ENCODE measurements around the gene RAMACL. TPM values are rescaled to one million over a fixed set of nuclear protein-coding genes. Genes with fewer than 3 reads are reported as not detected.

Gene RAMACL
- total RNA-seq, 1 donor from 2014 or later, result 1.2 TPM

DNA sequence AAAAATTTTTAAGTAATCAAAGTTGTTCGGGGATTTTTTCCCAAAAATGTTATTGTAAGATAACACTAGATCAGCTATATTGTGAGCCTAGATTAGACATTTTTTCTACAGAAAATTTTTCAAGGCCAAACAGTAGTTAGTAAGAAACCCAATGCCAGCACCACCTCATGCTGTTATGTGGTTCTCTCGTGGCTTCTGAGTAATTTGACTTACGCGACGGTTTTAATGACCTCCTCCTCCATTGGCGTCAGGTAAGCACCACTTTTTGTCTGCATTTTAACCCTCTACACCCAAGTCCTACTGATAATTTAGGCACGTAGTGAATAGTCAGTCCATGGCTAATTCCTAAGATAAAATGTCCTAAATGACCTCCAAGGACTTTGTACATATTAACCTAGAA is 30.9 kb upstream of the RAMACL start:
- no peak for DNase-seq

DNA sequence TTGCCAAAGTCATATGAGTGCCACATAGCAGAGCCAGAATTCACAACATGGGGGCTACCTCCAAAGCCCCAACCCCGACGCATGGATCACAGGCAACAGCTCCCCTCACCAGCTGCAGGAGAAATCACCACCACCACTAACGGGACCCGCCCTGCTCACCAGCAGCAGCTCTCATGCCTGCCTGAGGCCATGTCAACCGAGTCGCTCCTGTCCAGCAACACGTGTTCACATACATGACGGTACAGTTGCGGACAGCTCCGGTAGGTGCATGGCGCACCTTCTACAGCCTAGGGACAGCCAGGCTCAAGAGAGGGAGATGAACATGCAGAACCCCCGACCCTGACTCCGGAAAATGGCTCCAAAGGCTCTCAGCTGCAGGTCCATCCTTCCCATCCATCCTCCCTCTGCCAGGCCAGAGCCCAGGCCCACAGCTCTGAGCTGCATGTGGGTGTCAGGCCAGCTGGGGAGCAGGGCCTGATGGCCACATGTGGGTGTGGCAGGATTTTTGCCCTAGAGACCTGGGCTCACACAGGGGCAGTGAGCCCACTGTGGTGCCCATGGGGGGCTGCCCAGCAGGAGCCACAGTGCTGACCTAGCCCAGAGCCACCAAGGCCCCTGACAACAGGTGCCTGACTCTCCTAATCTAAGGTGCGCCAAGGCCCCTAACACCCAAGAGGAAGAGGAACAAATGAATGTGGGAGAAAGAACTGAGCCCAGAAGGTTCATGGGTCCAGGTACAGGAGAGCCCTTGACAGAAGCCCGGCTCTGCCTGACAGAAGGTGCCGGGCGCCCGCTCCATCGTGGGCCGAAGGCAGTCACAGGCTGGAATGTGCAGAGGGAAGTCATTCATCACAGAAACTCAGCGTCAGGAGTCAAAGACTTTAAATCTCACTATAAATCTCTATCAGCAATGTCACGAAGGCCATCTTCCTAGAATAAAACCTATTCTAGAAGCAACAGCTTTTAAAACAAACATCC is 30.1 kb upstream of the RAMACL start:
- no peak for DNase-seq

DNA sequence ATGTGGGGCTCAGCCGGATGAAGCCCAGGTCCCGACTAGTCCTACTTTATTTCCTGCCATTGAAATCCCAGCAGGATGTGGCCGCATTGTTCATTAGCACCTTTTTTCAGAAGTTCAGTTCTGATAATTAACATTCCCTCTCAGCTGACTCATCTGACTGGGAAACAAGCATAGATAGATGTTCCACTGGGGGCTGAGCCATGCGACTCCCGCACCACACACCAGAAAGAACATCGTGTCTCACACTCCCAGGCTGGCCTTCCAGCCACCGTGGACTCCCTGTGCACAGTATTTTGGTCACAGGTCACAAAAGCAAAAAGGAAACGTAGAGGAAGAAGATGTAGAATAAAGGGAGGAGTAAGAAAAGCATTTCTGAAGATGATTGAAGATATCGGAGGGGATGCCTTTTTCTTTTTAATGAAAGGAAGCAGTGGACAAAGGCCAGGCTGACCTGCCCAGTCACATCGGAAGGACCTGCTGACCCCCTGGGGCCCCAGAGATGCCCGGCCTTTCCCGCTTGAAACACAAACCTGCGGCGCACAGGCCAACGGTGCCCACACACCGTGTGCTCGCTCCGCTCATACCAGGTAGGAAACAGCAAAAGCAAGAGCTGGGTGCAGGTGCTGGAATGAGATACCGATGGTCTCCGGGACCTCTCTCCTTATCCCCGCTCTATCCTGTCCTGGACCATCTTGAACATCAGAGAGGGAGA is 28.7 kb upstream of the RAMACL start:
- DNase-seq, result no peak

DNA sequence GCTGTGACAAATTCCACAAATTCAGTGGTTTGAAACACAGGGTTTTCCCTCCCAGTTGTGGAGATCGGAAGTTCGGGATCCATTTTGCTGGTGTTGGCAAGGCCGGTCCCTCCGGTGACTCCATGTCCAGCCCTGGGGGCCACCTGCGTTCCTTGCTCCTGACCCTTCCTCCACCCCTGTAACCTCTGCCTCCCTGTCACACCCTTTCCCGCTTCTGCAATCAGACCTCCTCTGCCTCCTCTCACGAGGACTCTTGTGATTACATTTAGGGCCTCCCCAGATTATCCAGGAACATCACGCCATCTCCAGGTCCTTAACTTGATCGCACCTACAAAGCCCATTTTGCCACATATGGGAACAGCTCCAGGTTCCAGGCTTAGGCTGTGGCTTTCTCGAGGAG is 28.1 kb upstream of the RAMACL start:
- DNase-seq, result no peak

DNA sequence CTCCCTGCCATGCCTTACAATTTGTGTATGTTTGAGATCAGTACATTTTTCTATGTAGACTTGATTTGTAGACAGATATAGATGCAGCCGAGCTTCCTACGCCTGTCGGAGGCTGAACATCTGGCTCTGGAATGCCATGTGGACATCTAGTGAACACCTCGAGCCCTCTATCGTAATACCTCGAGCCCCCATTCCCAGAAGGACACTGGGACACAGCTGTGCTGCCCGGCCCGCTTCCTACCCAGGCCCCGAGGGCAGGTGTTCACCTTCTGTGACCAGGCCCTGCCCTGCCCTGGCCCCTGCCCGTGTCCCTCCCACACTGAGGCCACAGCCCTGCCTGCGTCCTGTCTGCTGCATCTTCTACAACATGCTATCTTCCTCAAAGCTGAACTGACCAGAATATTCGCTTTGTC is 27.7 kb upstream of the RAMACL start:
- DNase-seq, result no peak

DNA sequence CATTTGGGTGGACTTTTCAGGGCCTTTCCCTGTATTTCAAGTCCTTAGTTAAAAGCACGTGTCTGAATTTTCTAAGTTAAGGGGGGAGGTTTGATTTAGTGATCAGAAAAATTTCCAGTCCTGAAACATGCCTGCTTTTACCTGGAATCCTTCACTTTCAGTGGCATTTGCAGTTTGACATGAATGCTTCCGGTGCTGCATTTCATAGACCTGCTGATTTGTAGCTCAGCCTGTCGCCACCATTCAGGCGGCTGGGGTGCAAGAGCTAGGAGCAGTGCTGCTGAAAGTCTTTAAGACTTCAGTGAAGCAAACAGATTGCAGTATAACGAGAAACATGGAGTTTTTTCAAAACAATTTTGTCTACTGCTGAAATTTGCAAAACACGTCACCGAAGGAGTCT is 26.5 kb upstream of the RAMACL start:
- DNase-seq, result no peak

DNA sequence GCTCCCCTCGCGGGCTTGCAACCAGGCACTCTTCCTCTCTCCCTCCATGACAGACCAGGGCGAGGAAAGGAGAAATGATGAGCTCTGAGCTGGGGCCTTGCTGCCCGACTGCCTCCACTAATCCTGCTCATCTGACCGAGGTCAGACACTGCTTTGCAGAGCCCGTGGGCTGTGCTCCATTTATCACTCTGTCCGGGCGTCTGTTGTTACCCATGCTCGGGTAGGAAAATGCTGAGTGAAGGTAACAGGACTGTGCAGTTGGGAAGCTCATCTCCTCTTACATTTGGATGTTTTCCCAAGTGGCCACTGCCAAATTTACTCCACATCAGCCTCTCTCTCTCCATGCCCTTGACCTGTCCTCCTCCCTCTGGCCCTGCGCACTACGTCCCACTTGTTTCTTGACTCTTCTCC is 26.0 kb upstream of the RAMACL start:
- DNase-seq, result no peak

DNA sequence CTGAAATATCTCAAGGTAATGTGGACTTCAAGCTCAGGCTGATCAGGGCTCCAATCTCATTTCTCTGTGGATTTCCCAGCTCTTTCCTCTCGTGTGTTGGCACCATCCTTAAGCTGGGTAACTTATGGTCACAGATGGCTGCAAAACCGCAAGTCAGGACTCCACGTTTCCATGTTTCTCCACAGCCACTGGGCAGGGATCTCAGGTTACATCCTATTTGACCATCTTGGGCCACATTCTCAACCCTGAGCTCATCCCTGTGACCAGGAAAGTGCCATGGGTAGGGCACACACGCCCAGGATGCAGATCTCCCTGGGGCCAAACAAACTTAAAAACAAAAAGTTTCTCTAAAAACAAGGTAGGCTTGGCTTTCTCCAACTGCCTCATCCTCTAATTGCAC is 25.2 kb upstream of the RAMACL start:
- DNase-seq, result no peak

DNA sequence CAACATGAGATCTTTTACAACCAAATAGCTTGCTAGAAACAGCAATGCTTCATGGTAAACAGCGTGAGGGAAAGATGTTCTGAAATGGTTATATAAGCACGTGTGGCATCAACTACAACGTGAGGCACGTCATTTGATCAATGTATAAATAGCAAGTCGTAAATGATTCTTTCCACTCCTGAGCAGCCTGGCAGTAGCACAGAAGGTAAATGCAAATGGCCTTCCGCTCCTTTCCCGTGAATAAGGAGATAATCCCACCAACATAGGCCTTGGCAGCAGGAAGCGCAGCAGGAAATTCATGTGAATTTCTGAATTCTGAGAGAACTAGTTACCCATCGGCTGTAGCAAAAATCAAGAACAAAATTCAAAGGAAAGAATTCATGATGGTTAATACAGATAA is 23.6 kb upstream of the RAMACL start:
- no peak for DNase-seq

DNA sequence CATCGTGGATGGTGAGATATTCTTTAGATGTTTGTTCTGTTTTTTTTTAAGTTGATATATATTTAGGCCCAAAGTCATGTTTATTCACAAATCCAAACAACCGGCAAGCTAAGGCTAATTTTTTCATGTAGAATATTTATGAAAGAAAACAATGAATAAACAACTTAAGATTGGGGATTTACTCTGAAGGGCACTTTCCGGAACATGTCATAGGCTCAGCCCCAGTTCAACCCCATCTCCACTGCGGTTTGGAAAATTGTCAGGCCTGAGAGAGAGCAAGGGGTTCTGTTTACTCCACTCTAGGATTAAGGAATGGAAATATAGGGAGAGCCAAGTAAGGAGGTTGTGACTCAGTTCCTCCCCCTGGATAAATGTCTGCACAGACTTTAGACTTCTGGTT is 22.3 kb upstream of the RAMACL start:
- DNase-seq, result no peak

DNA sequence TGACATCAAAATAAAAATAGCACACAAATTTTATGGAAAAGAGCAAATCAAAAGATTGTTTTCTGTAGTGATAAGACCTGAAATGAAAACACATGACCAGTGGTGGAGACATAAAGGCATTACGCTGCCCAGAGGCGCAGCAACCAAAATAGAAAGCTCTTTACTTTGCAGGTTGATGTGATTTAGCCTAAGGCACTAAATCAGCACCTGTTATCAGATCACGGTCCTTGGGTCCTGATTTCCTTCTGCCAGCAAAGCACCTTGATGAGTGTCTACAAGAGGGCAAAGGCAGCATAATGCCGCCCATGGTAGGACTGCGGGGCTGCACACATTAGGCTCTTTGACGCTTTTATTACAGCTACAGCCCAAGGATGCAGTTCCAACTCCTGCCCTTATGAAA is 19.3 kb upstream of the RAMACL start:
- no peak for DNase-seq

DNA sequence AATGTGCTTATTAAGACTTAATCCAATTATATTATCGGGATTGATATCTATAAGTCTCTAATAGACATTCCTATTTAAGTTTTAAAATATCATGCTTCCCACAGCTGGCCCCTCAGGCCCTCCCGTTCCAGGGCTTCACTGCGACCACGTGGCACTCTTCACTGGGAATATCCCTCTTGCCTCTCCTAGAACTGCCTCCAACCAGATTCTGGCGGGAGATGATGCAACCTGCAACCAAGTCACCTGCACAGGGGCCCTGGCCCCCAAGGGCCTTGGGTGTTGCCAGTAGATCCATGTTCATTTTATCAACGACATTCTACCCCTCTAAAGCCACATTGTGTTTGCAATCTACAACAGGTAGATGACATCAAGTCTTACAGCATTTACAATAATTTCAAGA is 18.4 kb upstream of the RAMACL start:
- no peak for DNase-seq

DNA sequence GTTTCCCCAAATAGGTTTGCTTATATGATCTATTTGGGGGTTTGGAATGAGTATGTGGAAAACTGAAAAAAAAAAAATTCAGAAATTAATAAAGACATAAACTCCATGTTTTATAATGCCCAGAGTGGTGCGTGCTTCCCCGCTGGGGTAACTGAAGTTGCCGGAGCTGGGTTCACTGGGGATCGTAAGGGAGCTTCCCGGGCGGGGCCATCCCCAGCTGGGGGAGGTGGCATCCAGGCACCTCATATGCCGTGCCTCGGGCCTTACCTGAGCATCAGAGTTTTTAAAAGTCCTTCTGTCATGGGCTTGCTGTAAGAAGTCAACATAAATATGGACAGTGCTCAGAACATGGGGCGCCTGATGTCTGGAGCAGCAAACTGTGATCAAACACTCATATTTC is 17.9 kb upstream of the RAMACL start:
- DNase-seq, result no peak

DNA sequence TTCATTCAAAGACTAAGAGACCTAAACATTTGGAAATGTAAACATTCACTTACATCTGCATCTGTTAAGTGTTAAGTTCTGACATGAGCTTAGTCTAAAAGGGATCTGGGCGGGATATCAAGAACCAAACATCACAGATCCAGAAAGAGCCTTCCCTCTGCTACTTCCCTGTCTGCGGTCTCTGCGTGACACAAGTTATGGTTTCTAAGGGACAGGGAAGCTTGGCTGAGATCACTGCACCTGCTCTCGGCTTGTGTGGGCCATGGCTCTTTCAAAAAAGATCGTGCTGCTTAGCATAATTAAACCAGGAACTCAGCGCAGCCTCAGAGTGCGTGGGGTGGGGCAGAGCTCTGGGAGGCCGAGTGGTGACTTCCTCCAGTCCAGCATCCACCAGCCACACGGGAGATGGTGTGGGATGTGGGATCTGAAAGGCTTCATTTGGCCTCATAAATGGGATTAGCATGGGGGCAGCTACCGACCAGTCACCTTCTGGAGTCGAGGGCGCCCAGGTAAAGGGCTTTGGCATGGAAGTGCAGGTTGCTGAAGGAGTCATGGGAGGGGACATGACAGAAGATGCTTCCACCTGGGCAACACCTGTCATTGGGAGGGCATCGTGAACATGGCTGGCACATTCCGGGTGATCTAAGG is 16.7 kb upstream of the RAMACL start:
- no peak for DNase-seq

DNA sequence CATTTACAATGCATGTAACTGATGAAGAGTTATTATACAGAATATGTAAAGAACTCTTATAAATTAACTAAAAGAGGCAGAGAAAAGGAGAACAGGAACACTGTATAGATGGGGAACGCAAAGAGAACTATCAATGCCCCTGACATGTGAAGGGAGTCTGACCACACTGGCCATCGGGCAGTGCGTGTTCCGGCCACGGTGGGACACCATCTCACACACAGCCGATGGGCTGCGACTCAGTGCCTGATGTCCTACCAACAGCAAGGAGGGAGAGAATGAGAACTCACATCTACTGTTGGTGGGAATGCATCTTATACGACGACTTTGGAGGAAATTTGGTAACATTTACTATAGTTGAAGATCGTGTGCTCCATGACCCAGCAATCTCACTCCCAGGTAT is 15.5 kb upstream of the RAMACL start:
- no peak for DNase-seq

DNA sequence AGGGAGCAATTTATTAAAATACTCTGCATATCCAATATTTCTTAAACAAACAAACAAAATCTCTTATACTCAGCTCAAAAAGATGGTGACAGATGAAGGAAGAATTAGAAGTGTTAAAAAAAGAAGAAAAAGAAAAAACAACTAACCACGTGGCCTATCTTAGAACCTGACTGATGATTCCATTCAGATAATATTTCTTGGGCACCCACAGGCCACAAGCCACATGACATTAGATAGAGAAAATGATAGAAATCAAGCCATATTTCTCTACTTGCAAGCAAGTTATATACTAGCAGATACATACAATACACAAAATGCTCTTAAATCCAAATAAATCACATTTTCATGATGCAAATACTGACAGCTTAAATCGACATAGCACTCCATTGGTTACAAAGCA is 14.5 kb upstream of the RAMACL start:
- DNase-seq, result no peak

DNA sequence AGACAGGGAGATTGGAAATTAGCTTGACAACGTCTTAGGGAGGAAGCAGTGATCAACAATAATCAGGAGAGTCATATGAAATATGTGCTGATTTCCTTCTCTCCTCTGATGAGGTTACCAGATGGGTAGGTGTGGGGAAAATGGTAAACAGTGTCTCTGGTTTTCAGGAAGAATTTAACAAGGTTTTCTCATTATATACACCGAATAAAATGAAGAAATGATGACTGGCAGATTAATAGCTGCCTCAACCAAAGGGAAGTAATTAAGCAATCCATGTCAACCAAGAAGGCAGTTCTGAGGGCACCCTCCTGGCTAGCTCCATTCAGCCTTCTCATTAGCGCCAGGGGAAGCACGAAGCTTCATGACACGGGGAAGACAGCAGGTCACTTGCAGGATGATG is 12.7 kb upstream of the RAMACL start:
- DNase-seq, result no peak

DNA sequence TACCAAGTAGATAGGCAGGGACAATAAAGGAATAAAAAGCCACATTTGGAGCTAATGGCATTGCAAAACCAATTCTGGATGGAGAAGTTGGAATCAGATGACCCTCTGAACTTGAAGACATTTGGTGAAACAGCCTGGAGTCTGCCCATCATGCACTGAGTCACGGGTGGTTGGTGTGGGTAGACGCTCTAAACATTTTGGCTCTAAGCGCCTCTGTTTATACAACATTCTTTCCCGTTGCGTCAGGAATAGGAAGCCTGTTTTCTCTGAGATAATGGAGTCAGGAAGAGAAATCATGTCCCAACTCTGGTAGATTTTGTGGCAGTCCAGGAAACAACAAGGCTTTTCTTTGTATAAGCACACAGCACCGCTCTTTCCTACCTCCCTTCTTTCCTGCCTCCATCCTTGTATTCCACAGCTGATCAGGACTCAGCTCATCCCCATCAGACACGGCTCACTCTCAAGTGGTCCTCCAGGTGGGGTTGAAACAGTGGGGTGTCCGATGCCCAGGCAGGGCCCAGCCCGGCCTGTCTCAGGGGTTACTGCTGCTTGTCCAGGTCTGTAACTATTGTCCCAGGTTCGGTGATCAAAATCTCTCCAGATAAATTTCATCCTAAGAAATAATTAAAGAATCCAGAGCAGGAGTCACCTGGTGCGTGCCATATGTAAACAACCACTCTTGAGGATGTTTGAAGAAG is 12.1 kb upstream of the RAMACL start:
- no peak for DNase-seq

DNA sequence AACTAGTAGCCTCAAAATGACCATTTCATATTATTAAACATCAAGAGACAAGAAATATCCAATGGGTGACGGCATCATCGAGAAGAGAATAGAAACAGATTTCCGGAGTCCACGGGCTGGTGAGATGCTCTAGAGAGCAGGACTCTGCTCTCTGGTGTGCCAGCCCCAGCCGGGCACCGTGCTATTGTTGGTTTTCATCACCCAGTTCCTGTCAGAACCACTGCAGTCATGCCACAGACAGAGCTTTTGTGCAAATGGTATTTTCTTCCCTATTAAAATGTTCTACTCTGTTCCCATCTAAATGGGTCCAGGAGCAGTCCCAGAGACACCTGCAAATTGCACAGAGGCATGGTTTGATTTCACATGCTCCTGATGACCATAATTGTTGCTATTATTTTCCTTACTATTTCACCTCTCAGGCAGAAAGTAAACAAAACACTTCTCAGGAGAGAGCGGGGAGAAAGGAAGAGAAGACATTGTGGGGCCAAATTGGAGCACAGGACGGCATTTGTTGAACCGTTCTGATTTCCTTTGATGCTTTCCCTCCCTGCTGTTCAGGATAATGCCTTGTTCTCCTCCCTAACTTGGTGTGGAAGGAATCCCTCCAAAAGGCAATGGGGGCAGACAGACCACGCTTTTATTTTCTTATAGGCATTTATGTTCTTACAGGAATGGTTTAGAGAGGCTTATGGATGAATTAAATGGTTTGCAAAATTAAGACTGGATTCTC is 11.4 kb upstream of the RAMACL start:
- DNase-seq, result no peak

DNA sequence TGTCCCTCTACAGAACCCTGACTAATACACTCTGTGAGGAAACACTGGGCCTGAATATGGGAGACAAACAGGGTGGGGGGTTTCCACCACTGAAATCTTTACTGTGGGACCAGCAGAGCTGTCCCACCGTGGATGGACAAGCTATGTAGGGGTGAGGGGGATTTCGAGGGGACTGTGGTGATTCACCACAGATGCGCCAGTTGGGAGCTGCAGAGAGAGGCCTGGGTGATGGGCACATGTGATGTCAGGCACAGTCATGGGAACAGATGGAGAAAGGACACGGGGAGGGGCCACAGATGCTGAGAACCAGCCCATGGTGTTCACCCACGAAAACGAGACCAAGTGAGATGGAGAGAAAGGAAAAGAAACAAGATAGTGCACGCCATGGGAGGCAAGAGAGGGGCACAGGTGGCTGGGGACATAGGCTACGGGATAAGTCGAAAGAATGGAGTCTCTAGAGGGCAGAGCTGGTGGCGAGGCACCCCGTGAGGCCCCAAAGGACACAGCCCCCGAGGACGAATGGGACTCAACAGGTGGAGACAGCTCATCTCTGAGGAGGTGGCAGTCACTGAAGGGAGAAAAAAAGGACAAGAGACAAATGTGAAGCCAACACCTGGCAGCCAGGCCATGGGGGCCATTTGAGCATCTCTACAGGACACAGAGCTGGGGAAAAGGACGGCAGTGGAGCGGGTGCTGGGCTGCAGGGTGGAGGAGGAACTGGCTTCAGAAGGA is 10.5 kb upstream of the RAMACL start:
- no peak for DNase-seq

DNA sequence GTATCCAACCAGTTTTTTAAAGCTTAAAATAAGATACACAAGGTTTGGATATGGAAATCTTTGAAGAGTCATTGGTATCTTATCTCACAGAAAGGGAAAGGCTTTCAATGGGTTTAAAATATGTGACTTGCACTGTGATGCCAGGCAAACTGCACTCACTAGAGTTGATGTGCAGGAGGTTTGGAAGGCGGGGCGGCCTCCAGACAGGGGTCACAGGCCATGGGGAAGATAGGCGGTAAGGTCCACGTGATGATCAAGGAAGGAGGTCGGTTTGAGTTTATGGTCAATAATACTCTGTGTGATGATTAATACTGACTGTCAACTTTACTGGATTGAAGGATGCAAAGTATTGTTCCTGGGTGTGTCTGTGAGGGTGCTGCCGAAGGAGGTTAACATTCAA is 9.5 kb upstream of the RAMACL start:
- DNase-seq, result no peak

Measured in occipital lobe (tissue), 2 donors.